Mucosa of rectum (tissue), 2 donors: ENCODE data around the gene ZBTB18.
"Not testable (repeated sequence)": the region's sequence is repeated elsewhere in the genome, so short reads cannot be mapped to it uniquely, and the experiment has no call there.

Experiments
- H3K27ac ChIP-seq, 2 donors: one replicate each; pipeline ENCODE4 v1.7.0; 2013; ENCODE audit warnings: inconsistent platforms in 2 of 2, low read depth in 2 of 2, low read length in 2 of 2
- H3K27me3 ChIP-seq, 2 donors: one replicate each; pipeline ENCODE4 v1.7.0; 2013; ENCODE audit warnings: low read length in 2 of 2; ENCODE audit not compliant: control insufficient read depth in 2 of 2, insufficient read depth in 2 of 2
- H3K36me3 ChIP-seq, 2 donors: one replicate each; pipeline ENCODE4 v1.7.0; 2013; ENCODE audit warnings: low read length in 2 of 2; ENCODE audit not compliant: control insufficient read depth in 2 of 2, insufficient read depth in 2 of 2
- H3K4me1 ChIP-seq, 2 donors: one replicate each; pipeline ENCODE4 v1.7.0; 2013; ENCODE audit warnings: low read length in 2 of 2, mild to moderate bottlenecking in 1 of 2; ENCODE audit not compliant: control insufficient read depth in 2 of 2, insufficient read depth in 2 of 2
- H3K4me3 ChIP-seq, 2 donors: one replicate each; pipeline ENCODE4 v1.7.0; 2013; ENCODE audit warnings: low read length in 2 of 2
- H3K9ac ChIP-seq, 2 donors: one replicate each; pipeline ENCODE4 v1.7.0; 2013; ENCODE audit warnings: low read length in 2 of 2, low read depth in 1 of 2, mild to moderate bottlenecking in 1 of 2
- H3K9me3 ChIP-seq, 2 donors: one replicate each; pipeline ENCODE4 v1.7.0; 2013; ENCODE audit warnings: low read length in 2 of 2; ENCODE audit not compliant: control insufficient read depth in 2 of 2
- donor health status: healthy.
- donor health status: Normal muscosa, but diverticular disease.

ZBTB18 gene

GRCh38 chr1:244013100-244013499 lies 38.0 kb upstream of the ZBTB18 start:
- Histone ChIP-seq H3K27ac (no peak overlapping the region), H3K27me3 (peaks cover 0 to 5% of the 10 kb centered on the region in 2 donors), H3K4me3 (no peak overlapping the region), H3K9me3 (no peaks in the 10 kb centered on the region), H3K9ac (no peak overlapping the region), H3K4me1 (no peaks in the 10 kb centered on the region), H3K36me3 (no peaks in the 10 kb centered on the region)

GRCh38 chr1:244014862-244015261 lies 36.2 kb upstream of the ZBTB18 start:
- not testable (repeated sequence) for H3K36me3 ChIP-seq, H3K4me3 ChIP-seq, H3K4me1 ChIP-seq, H3K27ac ChIP-seq, H3K9me3 ChIP-seq, H3K27me3 ChIP-seq, H3K9ac ChIP-seq

GRCh38 chr1:244019982-244020485 lies 31.0 kb upstream of the ZBTB18 start:
- H3K4me3 ChIP-seq, result no peak overlapping the region
- no peaks in the 10 kb centered on the region for H3K9me3 ChIP-seq
- no peaks in the 10 kb centered on the region for H3K4me1 ChIP-seq
- H3K27me3 ChIP-seq, result no peaks in the 10 kb centered on the region
- H3K9ac ChIP-seq, result no peak overlapping the region
- no peaks in the 10 kb centered on the region for H3K36me3 ChIP-seq
- H3K27ac ChIP-seq, result no peak overlapping the region

GRCh38 chr1:244021427-244021826 lies 29.7 kb upstream of the ZBTB18 start:
- no peaks in the 10 kb centered on the region for H3K27me3 ChIP-seq
- no peak overlapping the region for H3K27ac ChIP-seq
- no peaks in the 10 kb centered on the region for H3K4me1 ChIP-seq
- no peak overlapping the region for H3K9ac ChIP-seq
- H3K36me3 ChIP-seq, result no peaks in the 10 kb centered on the region
- H3K4me3 ChIP-seq, result no peak overlapping the region
- H3K9me3 ChIP-seq, result no peaks in the 10 kb centered on the region

- Histone ChIP-seq H3K4me1 (no peaks in the 10 kb centered on the region), H3K9ac (no peak overlapping the region), H3K36me3 (no peaks in the 10 kb centered on the region), H3K9me3 (no peaks in the 10 kb centered on the region), H3K27me3 (no peaks in the 10 kb centered on the region), H3K4me3 (no peak overlapping the region), H3K27ac (no peak overlapping the region)
Measured at GRCh38 chr1:244022311-244022710, 28.8 kb upstream of the ZBTB18 start.

GRCh38 chr1:244022864-244023440 lies 28.1 kb upstream of the ZBTB18 start:
- Histone ChIP-seq H3K4me1 (no peaks in the 10 kb centered on the region), H3K9ac (no peak overlapping the region), H3K4me3 (no peak overlapping the region), H3K27ac (no peak overlapping the region), H3K9me3 (no peaks in the 10 kb centered on the region), H3K27me3 (peaks cover 0 to 2% of the 10 kb centered on the region in 2 donors), H3K36me3 (no peaks in the 10 kb centered on the region)

GRCh38 chr1:244027491-244028145 lies 23.5 kb upstream of the ZBTB18 start:
- Histone ChIP-seq H3K4me1 (no peaks in the 10 kb centered on the region), H3K36me3 (no peaks in the 10 kb centered on the region), H3K9me3 (no peaks in the 10 kb centered on the region), H3K9ac (no peak overlapping the region), H3K27ac (no peak overlapping the region), H3K27me3 (peaks cover 0 to 2% of the 10 kb centered on the region in 2 donors), H3K4me3 (no peak overlapping the region)

- Histone ChIP-seq H3K9me3 (no peaks in the 10 kb centered on the region), H3K27me3 (peaks cover 0 to 2% of the 10 kb centered on the region in 2 donors), H3K4me3 (no peak overlapping the region), H3K9ac (no peak overlapping the region), H3K4me1 (no peaks in the 10 kb centered on the region), H3K36me3 (no peaks in the 10 kb centered on the region), H3K27ac (no peak overlapping the region)
Measured at GRCh38 chr1:244028701-244029100, 22.4 kb upstream of the ZBTB18 start.

- no peak overlapping the region for H3K4me3 ChIP-seq
- H3K27ac ChIP-seq, result no peak overlapping the region
- peaks cover 0 to 2% of the 10 kb centered on the region in 2 donors for H3K27me3 ChIP-seq
- no peaks in the 10 kb centered on the region for H3K4me1 ChIP-seq
- H3K9me3 ChIP-seq, result no peaks in the 10 kb centered on the region
- H3K9ac ChIP-seq, result no peak overlapping the region
- no peaks in the 10 kb centered on the region for H3K36me3 ChIP-seq
Measured at GRCh38 chr1:244029124-244029523, 22.0 kb upstream of the ZBTB18 start.

- Histone ChIP-seq H3K4me3 (no peak overlapping the region), H3K9ac (no peak overlapping the region), H3K4me1 (no peaks in the 10 kb centered on the region), H3K27me3 (peaks cover 0 to 2% of the 10 kb centered on the region in 2 donors), H3K27ac (no peak overlapping the region), H3K9me3 (no peaks in the 10 kb centered on the region), H3K36me3 (no peaks in the 10 kb centered on the region)
Measured at GRCh38 chr1:244030481-244031040, 20.5 kb upstream of the ZBTB18 start.
